C4-2B (cell line): ENCODE data around the gene ZNF598.
"Not testable (repeated sequence)": the region's sequence is repeated elsewhere in the genome, so short reads cannot be mapped to it uniquely, and the experiment has no call there.

Experiments used
- ZFX ChIP-seq: fragments of 450-650 bp; IDR thresholded peaks from 2 replicates; pipeline ENCODE4 v1.6.1; 2017
- TF ChIP-seq, protein P1 (sequence below): fragments of 450-650 bp; conservative IDR thresholded peaks from 2 replicates; pipeline ENCODE4 v1.5.1; 2017; ENCODE audit warnings: mild to moderate bottlenecking

GRCh38 chr16:1962161-1963153 lies 47.2 kb downstream of the ZNF598 start:
- TF ChIP-seq, protein P1, sequence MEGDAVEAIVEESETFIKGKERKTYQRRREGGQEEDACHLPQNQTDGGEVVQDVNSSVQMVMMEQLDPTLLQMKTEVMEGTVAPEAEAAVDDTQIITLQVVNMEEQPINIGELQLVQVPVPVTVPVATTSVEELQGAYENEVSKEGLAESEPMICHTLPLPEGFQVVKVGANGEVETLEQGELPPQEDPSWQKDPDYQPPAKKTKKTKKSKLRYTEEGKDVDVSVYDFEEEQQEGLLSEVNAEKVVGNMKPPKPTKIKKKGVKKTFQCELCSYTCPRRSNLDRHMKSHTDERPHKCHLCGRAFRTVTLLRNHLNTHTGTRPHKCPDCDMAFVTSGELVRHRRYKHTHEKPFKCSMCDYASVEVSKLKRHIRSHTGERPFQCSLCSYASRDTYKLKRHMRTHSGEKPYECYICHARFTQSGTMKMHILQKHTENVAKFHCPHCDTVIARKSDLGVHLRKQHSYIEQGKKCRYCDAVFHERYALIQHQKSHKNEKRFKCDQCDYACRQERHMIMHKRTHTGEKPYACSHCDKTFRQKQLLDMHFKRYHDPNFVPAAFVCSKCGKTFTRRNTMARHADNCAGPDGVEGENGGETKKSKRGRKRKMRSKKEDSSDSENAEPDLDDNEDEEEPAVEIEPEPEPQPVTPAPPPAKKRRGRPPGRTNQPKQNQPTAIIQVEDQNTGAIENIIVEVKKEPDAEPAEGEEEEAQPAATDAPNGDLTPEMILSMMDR = not testable (repeated sequence)
- TF ChIP-seq ZFX = not testable (repeated sequence)
